ENCODE data around the gene ADGRB3. TPM values are rescaled to one million over a fixed set of nuclear protein-coding genes. Genes with fewer than 3 reads are reported as not detected.

The ADGRB3 gene
- total RNA-seq, 4 donors from 2014 or later, result 0.30 to 0.94 (median 0.35) TPM

- no peak overlapping the region for H3K4me3 ChIP-seq (ENCODE audit: low read depth, poor library complexity, severe bottlenecking)
- no peak for TF ChIP-seq POLR2A (IDR thresholded peaks at IDR 0.05)
- TF ChIP-seq CTCF (IDR thresholded peaks at IDR 0.05), result no peak
- 37 to 41% methylated on average over 2 of the region's 2 CpGs for WGBS, 2 donors
- intact Hi-C loops (cut with DNase I; ENCODE audit: low total_unique reads), result no loop called here
- no peak for DNase-seq (ENCODE audit: low spot score in 2 of 2)
Measured at GRCh38 chr6:69416776-69417175, 781.7 kb downstream of the ADGRB3 start.

DNA sequence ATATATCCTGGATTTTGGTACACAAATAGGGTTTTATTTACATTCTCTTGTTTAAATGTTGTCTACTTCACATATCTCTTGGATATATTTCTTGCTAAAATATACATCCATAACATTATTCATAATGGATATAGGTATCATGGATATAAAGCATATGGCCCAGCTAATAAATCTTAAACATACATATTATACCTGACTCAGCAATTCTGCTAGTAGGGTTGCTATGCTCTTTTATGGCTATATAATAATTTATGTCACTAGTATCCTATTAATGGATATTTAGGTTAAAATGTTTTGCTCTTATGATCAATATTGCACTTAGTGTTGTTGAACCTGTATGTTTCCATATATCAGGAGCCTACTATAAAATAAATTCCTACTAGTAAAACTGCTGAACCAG, 786.2 kb downstream of the ADGRB3 start:
- H3K4me3 ChIP-seq (ENCODE audit: low read depth, poor library complexity, severe bottlenecking), result no peak overlapping the region
- no peak for DNase-seq (ENCODE audit: low spot score in 2 of 2)
- intact Hi-C loops (cut with DNase I; ENCODE audit: low total_unique reads), result no loop called here
- no peak for TF ChIP-seq POLR2A (IDR thresholded peaks at IDR 0.05)
- no peak for TF ChIP-seq CTCF (IDR thresholded peaks at IDR 0.05)

DNA sequence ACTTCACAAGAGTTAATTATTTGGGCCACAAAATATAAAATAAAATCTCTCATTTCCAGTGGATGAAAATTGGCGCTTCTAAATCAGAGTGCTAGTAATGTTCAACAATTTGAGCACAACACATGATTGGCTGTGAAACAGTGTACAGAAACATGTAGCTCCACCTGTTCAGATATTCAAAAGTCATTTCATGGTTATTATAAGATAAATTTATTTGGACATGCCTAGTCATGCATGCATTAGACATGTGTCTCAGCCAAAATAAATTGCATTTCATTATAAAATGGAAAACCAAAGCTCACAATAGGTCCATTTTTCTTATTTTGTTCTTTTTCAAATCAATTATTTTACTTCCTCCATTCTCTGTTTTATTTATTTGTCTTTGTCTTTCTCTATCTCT, 786.9 kb downstream of the ADGRB3 start:
- intact Hi-C loops (cut with DNase I; ENCODE audit: low total_unique reads), result no loop called here
- no peak for DNase-seq (ENCODE audit: low spot score in 2 of 2)
- no peak for TF ChIP-seq POLR2A (IDR thresholded peaks at IDR 0.05)
- no peak for TF ChIP-seq CTCF (IDR thresholded peaks at IDR 0.05)
- WGBS, 2 donors, result 85 to 92% methylated on average over 1 of the region's 1 CpG
- no peak overlapping the region for H3K4me3 ChIP-seq (ENCODE audit: low read depth, poor library complexity, severe bottlenecking)

DNA sequence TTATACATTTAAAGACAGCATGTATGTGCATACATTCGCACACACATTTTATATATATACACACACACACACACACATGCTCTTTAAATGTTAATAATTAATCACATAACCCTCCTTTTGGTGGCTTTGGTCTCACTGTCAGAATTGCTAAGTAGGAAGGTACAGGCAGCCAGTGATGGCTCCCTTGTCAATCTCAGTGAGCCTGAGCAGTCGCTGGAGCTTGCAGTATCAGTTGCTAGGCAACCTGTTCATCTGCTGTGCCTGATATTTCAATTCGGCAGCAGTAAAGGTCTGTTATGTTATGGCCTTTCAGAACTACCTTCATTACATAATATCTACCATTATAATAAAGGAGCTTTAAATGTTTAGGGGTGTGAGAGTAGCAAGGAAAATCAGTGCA, 787.4 kb downstream of the ADGRB3 start:
- 60 to 69% methylated on average over 3 of the region's 3 CpGs for WGBS, 2 donors
- intact Hi-C loops (cut with DNase I; ENCODE audit: low total_unique reads), result no loop called here
- H3K4me3 ChIP-seq (ENCODE audit: low read depth, poor library complexity, severe bottlenecking), result no peak overlapping the region
- DNase-seq (ENCODE audit: low spot score in 2 of 2), result no peak
- TF ChIP-seq POLR2A (IDR thresholded peaks at IDR 0.05), result no peak
- TF ChIP-seq CTCF (IDR thresholded peaks at IDR 0.05), result no peak

GRCh38 chr6:69423785-69424184, 788.7 kb downstream of the ADGRB3 start:
- no peak for TF ChIP-seq CTCF (IDR thresholded peaks at IDR 0.05)
- TF ChIP-seq POLR2A (IDR thresholded peaks at IDR 0.05), result no peak
- 94 to 97% methylated on average over 3 of the region's 3 CpGs for WGBS, 2 donors
- intact Hi-C loops (cut with DNase I; ENCODE audit: low total_unique reads), result no loop called here
- DNase-seq (ENCODE audit: low spot score in 2 of 2), result no peak
- H3K4me3 ChIP-seq (ENCODE audit: low read depth, poor library complexity, severe bottlenecking), result no peak overlapping the region

DNA sequence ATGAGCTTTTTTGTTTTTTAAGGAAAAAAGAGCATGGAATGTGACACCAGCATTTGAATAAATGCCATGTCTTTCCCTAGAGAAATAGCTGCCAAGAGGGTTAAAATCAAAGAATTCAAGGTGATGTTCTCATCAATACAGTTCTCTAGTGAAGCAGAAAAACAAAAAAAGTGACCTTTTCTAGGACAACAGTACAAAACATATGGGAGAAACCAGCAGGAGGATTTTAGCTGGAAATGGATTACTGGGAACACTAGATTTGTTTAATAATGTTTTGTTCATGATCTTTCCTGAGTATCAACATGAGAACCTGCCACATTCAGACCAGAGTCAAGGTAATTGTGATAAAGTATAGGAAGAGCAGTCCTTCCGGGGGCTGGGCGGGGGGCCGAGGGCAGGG, 789.5 kb downstream of the ADGRB3 start:
- H3K4me3 ChIP-seq (ENCODE audit: low read depth, poor library complexity, severe bottlenecking), result no peak overlapping the region
- TF ChIP-seq POLR2A (IDR thresholded peaks at IDR 0.05) (no peak), CTCF (IDR thresholded peaks at IDR 0.05) (no peak)
- intact Hi-C loops (cut with DNase I; ENCODE audit: low total_unique reads), result no loop called here
- 84 to 85% methylated on average over 3 of the region's 3 CpGs for WGBS, 2 donors
- DNase-seq (ENCODE audit: low spot score in 2 of 2), result no peak

Data from lower leg skin (tissue), 4 donors.